ENCODE data around the gene TIMM13. TPM values are rescaled to one million over a fixed set of nuclear protein-coding genes. Genes with fewer than 3 reads are reported as not detected.

Gene TIMM13
- total RNA-seq, 1 experiment from 2014 or later, result 34.5 TPM

DNA sequence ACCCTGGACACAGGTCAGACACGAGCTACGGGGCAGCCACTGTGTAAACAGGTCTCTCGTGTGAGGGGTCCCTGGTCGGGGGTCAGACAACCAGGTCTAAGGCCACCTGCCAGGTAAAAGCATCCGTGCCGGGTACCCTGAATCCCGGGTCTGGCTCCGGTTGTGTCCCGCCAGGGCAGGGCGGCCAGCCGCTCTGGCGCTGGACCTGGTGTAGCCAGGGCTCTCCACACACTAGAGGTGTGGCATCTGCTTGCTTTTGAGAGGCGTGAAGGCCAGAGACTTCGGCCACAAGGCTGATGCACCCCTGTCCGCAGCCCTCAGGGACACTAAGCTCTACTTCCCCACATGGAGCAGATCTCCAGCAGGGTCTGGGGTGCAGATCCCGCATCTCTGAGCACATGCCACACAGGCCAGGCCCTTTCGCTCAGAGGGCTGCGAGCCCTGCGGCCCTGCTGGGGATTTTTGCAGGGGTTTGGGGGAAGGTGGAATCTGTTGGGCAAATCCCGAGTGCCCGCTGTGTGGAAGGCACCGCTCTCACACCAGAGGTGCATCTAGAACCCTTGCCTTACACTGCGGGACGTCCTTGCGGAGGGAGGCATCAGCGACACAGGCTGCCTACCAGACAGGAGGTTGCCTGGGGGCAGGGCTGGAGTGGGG lies 13.8 kb upstream of the TIMM13 start:
- no peak for DNase-seq
- no peak overlapping the region for H3K4me3 ChIP-seq
- no peaks in the 10 kb centered on the region for H3K27me3 ChIP-seq
- H3K9me3 ChIP-seq, result no peaks in the 10 kb centered on the region
- peaks cover 19% of the 10 kb centered on the region for H3K36me3 ChIP-seq

DNA sequence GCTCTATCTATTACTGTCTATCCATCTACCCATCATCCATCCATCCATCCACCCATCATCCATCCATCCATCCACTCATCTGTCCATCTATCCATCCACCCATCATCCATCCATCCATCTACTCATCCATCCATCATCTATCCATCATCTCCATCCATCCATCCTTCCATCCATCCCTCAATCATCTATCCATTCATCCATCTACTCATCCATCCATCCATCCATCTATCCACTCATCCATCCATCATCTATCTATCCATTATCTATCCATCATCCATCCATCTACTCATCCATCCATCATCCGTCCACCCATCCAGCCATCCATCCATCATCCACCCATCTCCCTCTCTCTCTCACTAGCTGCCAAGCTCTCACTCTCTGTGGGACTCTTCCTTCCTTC lies 13.1 kb upstream of the TIMM13 start:
- H3K36me3 ChIP-seq, result peaks cover 19% of the 10 kb centered on the region
- DNase-seq, result no peak
- H3K4me3 ChIP-seq, result no peak overlapping the region
- no peaks in the 10 kb centered on the region for H3K9me3 ChIP-seq
- H3K27me3 ChIP-seq, result no peaks in the 10 kb centered on the region

DNA sequence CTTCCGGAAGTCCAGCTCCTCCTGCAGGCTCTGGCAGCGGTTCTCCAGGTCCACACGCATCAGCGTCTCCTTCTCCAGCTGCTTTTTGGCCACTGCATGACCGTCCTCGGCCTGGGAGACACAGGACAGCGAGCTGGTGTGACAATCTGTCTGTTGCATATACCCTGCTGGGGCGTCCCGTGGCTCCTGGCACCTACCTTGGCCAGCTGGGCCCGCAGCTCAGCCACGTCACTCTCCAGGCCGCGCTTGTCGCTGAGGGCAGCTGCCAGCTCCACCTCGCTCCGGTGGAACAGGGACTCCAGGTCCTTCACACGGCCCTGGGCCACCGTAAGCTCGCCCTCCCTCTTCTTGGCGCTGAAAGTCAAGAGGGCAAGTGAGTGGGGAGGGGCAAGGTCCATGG lies 10.8 kb upstream of the TIMM13 start:
- H3K36me3 ChIP-seq, result peaks cover 19% of the 10 kb centered on the region
- DNase-seq, result no peak
- no peaks in the 10 kb centered on the region for H3K27me3 ChIP-seq

DNA sequence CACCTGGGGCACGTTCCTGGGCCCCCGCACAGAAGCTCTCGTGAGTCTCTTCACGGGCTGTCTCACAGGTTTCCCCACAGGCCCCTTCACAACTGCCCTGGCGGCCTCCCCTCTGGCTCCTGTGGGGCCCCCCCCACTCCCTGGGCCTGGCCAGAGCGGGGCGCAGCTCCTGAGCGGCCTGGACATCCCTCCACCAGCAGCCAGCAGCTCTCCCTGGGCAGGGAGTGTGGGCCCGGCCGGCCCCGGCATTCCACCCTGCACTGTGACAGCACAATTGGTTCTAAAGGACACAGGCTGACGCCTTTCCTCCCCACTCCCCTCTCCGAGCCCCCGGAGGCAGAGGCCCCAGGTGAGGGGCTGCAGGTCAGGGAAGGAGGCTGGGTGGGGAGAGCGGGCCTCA lies 9.5 kb upstream of the TIMM13 start:
- no peaks in the 10 kb centered on the region for H3K9me3 ChIP-seq
- peaks cover 18% of the 10 kb centered on the region for H3K36me3 ChIP-seq
- no peaks in the 10 kb centered on the region for H3K27me3 ChIP-seq
- no peak overlapping the region for H3K4me3 ChIP-seq
- no peak for DNase-seq

More for the DNA sequence above, 10.8 kb upstream of the TIMM13 start:
- Histone ChIP-seq H3K4me3 (no peak overlapping the region), H3K9me3 (no peaks in the 10 kb centered on the region)

DNA sequence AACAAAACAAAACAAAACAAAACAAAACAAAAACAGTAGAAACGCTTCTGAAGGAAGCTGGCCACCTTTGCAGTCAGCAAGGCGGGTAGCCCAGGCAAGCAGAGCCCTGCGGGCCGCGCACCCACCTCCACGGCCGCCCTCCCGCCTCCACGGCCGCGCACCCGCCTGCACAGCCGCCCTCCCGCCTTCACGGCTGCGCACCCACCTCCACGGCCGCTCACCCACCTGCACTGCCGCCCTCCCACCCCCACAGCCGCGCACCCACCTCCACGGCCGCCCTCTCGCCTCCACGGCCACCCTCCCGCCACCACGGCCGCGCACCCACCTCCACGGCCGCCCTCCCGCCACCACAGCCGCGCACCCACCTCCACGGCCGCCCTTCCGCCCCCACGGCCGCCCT lies 9.0 kb upstream of the TIMM13 start:
- Histone ChIP-seq H3K36me3 (peaks cover 19% of the 10 kb centered on the region), H3K27me3 (no peaks in the 10 kb centered on the region), H3K4me3 (no peak overlapping the region), H3K9me3 (no peaks in the 10 kb centered on the region)
- DNase-seq, result no peak

DNA sequence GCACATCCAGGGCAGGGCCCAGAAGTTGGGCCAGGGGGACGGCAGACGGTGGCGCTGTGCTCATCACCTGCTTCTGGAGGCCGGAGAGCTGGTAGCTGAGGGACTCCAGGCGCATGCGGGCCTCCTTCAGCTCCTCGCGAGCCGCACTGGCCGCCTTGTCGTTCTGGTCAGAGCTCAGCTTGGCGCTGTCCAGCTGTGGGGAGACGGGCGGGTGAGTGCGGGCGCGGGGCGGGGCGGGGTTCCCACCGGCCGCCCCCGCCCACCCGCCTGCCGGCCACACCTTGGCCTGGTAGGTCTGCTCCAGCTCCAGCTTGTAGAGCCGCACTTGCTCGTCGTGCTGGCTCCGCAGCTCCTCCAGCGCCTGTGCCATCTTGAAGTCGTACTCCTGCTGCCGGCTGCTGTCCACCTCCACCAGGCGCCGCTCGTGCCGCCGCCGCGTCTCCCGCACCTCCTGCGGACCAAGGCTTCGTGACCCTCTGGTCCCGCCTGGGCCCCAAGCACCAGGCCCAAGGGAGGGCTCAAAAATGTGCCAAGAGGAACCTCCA lies 7.4 kb upstream of the TIMM13 start:
- DNase-seq, result no peak
- no peaks in the 10 kb centered on the region for H3K9me3 ChIP-seq
- H3K4me3 ChIP-seq, result no peak overlapping the region
- H3K27me3 ChIP-seq, result no peaks in the 10 kb centered on the region
- H3K36me3 ChIP-seq, result peaks cover 19% of the 10 kb centered on the region

DNA sequence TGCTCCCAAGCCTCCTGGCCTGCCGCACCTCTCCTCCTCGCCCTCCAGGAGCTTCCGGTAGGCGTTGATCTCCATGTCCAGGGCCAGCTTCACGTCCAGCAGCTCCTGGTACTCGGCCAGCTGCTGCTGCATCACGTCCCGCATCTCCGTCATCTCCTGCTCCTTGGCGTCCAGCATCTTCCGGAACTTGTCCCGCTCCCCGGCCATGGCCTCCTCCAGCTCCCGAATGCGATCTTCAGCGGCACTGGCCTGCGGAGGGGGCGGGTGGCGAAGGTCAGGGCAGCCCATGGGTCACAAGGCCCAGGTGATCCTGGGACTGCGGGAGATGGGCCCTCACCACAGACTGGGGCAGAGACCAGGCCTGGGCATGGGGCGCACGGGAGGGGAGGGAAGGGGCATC lies 6.9 kb upstream of the TIMM13 start:
- no peaks in the 10 kb centered on the region for H3K9me3 ChIP-seq
- peaks cover 19% of the 10 kb centered on the region for H3K36me3 ChIP-seq
- H3K27me3 ChIP-seq, result no peaks in the 10 kb centered on the region
- no peak for DNase-seq
- no peak overlapping the region for H3K4me3 ChIP-seq

DNA sequence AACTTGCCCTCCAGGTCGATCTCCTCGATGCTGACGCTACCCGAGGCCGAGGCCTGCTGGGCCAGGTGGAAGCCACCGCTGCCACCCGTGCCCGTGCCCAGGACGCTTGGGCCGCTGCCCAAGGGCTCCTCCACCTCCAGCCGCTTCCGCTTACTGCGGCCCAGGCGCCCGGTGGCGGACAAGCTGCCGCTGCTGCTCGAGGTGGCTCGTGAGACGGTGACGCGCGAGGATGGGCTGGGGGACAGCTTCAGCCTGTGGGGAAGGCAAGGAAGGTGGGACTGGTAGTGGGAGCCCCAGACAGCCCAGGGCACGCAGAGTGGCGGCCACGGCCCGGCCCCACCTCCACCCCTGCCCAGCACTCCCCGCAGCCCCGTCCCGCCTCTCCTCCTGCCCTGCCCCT lies 6.5 kb upstream of the TIMM13 start:
- H3K9me3 ChIP-seq, result no peaks in the 10 kb centered on the region
- no peak overlapping the region for H3K4me3 ChIP-seq
- DNase-seq, result no peak
- peaks cover 19% of the 10 kb centered on the region for H3K36me3 ChIP-seq
- no peaks in the 10 kb centered on the region for H3K27me3 ChIP-seq

DNA sequence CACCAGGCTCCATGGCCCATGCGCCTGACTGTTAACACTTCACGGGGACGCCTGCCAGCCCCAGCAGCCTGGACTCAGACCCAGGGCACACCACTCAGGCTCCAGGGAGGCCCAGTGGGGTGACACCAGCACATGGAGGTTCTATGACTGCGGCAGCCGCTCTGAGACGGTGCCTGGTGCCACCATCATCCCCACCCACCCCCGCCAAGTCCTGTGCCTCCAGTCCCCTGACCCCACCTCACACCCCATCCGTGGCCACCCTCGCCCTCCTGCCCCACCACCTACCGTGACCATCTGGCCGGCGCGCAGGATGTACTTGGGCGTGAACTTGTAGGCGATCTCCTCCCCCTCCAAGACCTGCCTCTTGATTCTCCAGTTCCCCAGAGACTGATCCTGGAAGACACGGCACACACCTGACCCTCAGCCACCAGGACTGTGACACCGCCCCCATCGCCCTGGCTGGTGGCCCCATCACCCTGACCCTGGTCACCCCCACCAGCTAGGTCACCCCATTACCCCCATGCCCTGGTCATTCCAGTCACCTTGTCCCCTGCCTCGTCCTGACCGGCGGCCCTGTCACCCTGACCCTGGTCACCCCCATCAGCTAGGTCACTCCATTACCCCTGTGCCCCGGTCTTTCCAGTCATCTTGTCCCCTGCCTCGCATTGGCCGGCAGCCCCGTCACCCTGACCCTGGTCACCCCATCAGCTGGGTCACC lies 4.9 kb upstream of the TIMM13 start:
- H3K36me3 ChIP-seq, result peaks cover 8% of the 10 kb centered on the region

DNA sequence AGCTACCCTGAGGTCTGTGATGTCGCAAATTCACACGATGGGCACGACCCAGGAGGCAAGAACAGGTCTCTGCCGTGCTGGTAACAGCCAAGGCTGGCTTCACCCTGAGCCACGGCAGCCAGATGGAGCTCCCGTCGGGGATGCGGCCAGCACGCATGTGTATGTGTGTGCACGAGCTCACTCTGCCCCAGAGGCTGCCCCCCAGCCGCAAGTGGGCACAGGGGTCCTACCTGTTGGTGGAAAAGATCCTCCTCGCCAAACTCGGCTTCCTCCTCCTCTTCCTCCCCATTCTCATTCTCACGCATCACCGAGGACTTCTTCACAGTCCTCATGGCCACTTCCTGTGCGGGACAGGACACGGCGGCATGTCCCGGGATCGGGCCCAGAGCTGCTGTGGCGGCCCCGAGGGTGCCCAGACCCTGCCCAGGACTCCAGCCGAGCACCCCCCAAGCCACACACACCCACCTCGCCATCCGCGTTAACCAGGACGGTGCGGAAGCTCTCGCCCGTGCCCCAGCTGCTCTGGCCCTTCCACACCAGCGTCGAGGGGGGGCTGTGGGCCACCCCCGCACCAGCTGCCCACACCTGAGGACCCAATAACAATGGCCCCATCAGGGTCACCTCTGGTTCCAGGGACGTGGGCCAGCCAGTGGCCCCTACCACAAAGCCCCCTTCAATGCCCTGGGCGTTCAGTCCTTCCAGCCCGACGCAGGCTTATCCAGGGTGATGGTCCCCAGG lies 4.1 kb upstream of the TIMM13 start:
- Histone ChIP-seq H3K9me3 (no peaks in the 10 kb centered on the region), H3K4me3 (no peak overlapping the region), H3K27me3 (no peaks in the 10 kb centered on the region), H3K36me3 (peaks cover 10% of the 10 kb centered on the region)
- DNase-seq, result no peak

More for the DNA sequence above, 4.9 kb upstream of the TIMM13 start:
- H3K9me3 ChIP-seq, result no peaks in the 10 kb centered on the region
- no peaks in the 10 kb centered on the region for H3K27me3 ChIP-seq
- DNase-seq, result no peak
- no peak overlapping the region for H3K4me3 ChIP-seq

DNA sequence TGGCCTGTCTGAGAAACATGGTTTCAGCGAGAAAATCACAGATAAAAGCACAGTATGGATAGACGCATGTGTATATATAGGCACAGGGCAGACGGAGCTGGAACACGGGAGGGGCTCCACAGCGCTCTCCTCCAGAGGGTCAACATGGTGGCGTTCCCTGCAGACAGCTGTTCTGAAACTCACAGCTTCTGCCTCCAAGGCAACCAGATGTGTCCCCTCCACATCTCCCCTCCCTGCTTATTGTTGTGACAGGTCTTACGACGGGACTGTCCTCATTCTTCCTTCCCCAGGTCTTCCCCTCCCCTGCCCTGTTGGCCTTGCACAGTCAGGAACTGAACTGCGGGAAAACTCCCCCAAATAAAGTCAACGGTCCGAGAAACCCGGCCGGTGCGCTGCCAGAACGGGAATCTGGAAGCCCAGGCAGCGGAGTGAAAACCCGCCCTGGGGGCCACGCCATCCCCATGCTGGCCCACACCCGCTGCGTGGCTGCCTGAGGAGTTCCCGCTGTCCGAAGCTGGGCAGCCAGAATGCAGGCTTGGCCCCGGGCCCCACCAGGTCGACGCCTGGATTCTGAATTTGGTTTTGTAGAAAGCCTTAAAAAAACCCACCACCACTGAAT lies 2.6 kb upstream of the TIMM13 start:
- DNase-seq, result no peak
- H3K36me3 ChIP-seq, result peaks cover 18% of the 10 kb centered on the region
- H3K27me3 ChIP-seq, result no peaks in the 10 kb centered on the region
- H3K4me3 ChIP-seq, result no peak overlapping the region
- no peaks in the 10 kb centered on the region for H3K9me3 ChIP-seq

DNA sequence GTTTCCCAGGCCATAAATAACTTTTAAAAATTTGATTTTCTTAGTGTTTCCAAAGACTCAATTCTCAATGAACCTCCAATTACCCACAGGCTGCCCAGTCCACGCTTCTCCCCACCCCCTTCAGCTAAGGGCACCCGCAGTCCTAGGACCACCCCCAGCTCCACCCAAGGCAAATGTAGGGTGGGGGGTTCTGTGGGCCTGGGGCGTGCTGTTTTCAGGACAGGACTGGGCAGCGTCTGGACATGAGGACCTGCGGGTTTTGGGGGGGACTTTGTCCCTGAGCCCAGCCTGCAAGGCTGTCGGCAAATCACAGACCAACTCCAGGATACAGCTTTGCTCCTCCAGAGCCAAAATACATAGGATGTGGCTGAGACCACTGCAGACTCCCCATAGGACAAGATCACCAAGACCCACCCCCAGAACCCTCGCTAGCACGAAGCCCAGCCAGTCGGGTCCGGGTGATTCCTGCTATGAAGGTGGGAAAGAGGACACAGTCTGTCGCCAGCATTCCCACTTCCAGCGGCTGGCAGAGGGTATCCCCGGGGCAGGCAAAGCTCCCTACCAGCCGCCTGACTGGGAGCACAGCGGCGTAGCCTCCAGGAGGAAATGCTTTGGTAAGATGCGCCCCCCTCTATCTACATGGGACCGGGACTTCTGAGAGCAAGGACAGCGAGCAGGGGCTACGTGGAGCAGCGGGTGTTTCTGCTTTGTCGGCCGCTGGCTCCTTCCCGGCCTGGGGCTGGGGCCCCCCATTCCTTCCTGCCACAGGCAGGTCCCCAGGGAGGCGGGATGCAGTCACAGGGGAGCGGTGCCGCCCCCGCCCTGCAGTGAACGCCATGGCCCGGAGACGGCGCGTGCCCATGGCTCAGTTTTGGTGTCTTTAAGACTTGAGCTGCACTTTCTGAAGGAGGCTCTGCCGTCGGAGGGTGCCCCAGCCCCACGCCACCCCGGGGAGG lies 1.6 kb upstream of the TIMM13 start:
- no peak overlapping the region for H3K4me3 ChIP-seq
- no peak for DNase-seq
- peaks cover 18% of the 10 kb centered on the region for H3K36me3 ChIP-seq
- no peaks in the 10 kb centered on the region for H3K27me3 ChIP-seq
- H3K9me3 ChIP-seq, result no peaks in the 10 kb centered on the region

DNA sequence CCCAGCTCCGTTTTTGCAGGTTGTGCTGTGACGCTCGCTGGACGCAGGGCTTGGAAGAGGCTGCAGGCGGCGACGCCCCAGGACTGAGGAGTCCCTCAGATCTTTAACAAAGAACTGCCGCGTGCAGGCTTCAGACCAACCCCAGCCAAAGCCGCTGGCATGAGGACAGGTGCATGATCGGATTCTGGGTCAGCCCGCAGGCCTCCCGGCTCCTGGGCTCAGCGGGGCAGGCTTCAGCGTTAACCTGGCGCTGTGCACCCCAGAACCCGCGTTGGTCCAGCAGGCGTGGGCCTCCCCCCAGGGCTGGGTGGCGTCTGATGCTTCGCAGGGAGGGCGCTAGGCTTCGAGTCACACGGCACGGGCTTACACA lies 920 bp upstream of the TIMM13 start:
- H3K9me3 ChIP-seq, result no peaks in the 10 kb centered on the region
- H3K4me3 ChIP-seq, result no peak overlapping the region; the same call in 1 of the 2 replicates
- peaks cover 18% of the 10 kb centered on the region for H3K36me3 ChIP-seq
- no peaks in the 10 kb centered on the region for H3K27me3 ChIP-seq
- DNase-seq, result peak; percentile 15

DNA sequence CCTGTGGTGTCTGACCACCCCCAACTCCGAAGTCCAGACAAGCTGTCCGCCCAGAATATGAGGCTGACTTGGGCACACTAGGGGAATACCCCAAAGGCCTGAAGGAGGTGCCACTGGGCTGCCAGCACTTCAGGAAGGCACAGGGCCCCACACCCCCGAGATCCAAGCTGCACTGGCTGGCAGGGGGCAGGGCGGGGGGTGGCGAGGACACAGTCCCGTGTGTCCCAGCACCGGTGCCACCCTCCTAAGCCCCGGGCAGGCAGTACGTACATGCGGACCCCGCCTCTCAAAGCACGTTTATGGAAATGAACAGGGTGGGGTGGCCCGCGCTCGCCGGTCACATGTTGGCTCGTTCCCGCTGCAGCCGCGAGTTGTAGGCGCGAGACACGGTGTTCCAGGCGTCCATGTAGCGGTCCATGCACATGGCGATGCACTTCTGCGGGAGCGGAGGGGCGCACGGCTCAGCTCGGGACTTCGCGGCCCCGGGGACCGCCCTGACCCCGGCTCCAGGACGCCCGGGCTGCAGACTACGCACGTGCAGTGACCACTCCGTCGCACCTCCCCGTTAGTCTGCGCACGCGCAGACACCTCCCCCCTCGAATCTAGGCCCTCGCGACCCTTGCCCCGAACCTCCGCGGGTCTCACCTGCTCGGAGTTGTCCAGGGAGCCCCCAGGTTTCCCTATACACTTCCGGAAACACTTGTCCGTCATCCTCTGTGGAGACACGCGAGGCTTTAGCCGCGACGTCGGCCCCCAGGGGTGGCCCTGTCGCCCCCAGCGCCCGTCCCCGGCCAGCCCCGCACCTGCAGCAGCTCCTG lies 566 bp downstream of the TIMM13 start:
- no peaks in the 10 kb centered on the region for H3K27me3 ChIP-seq
- no peaks in the 10 kb centered on the region for H3K9me3 ChIP-seq
- peaks cover 18% of the 10 kb centered on the region for H3K36me3 ChIP-seq
- DNase-seq, result peak; percentile 34
- peak overlapping the region; percentile 95 for H3K4me3 ChIP-seq

Data from MG63 (cell line).